GM18511 (cell line): ENCODE results near the gene C11orf58.

ENCODE experiments used
- ATAC-seq: cut with Tn5 transposase; IDR thresholded peaks from one replicate; pipeline ENCODE4 v1.9.1; 2021; ENCODE audit warnings: mild to moderate bottlenecking, moderate library complexity; ENCODE audit not compliant: unreplicated experiment

Gene C11orf58

GRCh38 chr11:16767137-16767536, 28.7 kb downstream of the C11orf58 start:
- no peak for ATAC-seq

- no peak for ATAC-seq
Measured at GRCh38 chr11:16767957-16768356, 29.5 kb downstream of the C11orf58 start.

GRCh38 chr11:16769386-16769785, 30.9 kb downstream of the C11orf58 start:
- no peak for ATAC-seq

- ATAC-seq = no peak
Measured at GRCh38 chr11:16770016-16770415, 31.6 kb downstream of the C11orf58 start.

GRCh38 chr11:16771350-16772140, 33.1 kb downstream of the C11orf58 start:
- ATAC-seq = no peak

GRCh38 chr11:16772141-16772512, 33.7 kb downstream of the C11orf58 start:
- no peak for ATAC-seq

GRCh38 chr11:16773981-16774935, 35.8 kb downstream of the C11orf58 start:
- ATAC-seq = no peak

- ATAC-seq = no peak
Measured at GRCh38 chr11:16774936-16775613, 36.6 kb downstream of the C11orf58 start.

GRCh38 chr11:16775614-16776283, 37.3 kb downstream of the C11orf58 start:
- ATAC-seq = no peak

- ATAC-seq = no peak
Measured at GRCh38 chr11:16776711-16777612, 38.5 kb downstream of the C11orf58 start.

- ATAC-seq = no peak
Measured at GRCh38 chr11:16777613-16777975, 39.1 kb downstream of the C11orf58 start.

GRCh38 chr11:16778286-16778685, 39.8 kb downstream of the C11orf58 start:
- ATAC-seq = no peak

- no peak for ATAC-seq
Measured at GRCh38 chr11:16778876-16779275, 40.4 kb downstream of the C11orf58 start.

GRCh38 chr11:16779436-16779835, 41.0 kb downstream of the C11orf58 start:
- ATAC-seq = no peak

- ATAC-seq = no peak
Measured at GRCh38 chr11:16780146-16780545, 41.7 kb downstream of the C11orf58 start.

GRCh38 chr11:16780698-16781550, 42.5 kb downstream of the C11orf58 start:
- no peak for ATAC-seq

- no peak for ATAC-seq
Measured at GRCh38 chr11:16781936-16782919, 43.8 kb downstream of the C11orf58 start.
